ENCODE results near the gene DDN.

DDN gene

DNA sequence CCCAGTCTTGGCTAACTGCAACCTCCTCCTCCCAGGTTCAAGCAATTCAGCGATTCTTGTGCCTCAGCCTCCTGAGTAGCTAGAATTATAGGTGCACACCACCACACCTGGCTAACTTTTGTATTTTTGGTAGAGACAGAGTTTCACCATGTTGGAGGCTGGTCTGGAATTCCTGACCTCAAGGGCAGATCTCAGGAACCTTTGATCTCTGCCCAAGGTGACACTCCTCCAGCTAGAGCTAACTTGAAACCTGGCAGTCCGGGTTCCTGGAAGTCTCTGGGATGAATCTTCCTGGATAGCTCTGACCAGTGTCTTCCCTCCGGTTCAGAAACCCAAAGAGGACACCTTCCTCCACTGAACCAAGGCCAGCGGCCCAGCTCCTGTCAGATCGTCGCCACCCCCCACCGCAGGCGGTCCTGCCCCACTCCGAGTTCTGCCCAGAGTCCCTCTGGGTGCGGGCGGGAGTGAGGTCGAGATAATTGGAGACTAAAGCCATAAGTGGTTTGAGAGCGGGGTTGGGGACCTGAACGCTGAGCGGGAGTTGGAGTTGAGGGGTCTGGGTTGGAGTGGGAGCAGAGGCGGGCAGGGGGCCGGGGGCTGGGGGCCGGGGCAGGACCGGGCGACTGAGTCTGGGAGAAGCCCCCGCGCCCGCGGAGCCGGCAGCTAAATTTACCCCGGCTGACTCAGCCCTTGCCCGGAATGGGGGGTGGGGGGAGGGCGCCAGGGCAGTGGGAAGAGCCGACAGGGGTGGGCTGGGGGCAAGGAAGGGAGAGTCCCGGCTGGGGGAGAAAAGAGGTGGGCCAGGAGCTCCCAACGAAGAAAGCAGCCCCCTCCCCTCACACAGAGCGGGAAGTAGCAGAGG, 4.7 kb downstream of the DDN start:
- Histone ChIP-seq H3K36me3 (ENCODE audit: control insufficient read depth, insufficient read depth, low read length) (no peaks in the 10 kb centered on the region), H3K4me3 (replicated peaks; ENCODE audit: low read depth, low read length) (no peak overlapping the region), H3K27me3 (replicated peaks; ENCODE audit: control insufficient read depth, insufficient read depth, low read length) (peaks cover 4% of the 10 kb centered on the region)
- no peak for DNase-seq (ENCODE audit: extremely low read depth, insufficient read length)
- no peak for TF ChIP-seq CTCF (IDR thresholded peaks at IDR 0.05; ENCODE audit: insufficient read depth, low read length, poor library complexity, severe bottlenecking)

DNA sequence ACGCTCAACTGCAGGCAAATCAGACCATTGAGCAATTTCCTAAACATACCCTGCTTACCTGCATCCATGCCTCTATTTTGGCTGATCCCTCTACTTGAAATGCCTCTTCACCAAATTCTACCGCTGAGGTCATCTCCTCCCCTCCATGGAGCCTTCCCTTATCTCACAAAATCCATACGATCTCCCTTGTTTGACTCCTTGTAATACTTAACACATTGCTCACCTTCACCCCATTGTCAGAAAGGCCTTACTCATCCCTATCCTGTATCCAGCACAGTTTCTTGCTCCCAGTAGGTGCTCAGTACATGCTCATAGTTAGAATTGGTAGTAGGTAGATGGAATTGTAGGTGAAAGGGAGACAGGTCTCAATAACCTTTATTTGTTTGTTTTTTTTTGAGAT, 5.4 kb downstream of the DDN start:
- H3K27me3 ChIP-seq (replicated peaks; ENCODE audit: control insufficient read depth, insufficient read depth, low read length): peaks cover 7% of the 10 kb centered on the region

GRCh38 chr12:48991247-48992050, 7.7 kb downstream of the DDN start:
- peaks cover 6% of the 10 kb centered on the region for H3K27me3 ChIP-seq (replicated peaks; ENCODE audit: control insufficient read depth, insufficient read depth, low read length)

More for the DNA sequence above, 5.4 kb downstream of the DDN start:
- no peak for TF ChIP-seq CTCF (IDR thresholded peaks at IDR 0.05; ENCODE audit: insufficient read depth, low read length, poor library complexity, severe bottlenecking)
- Histone ChIP-seq H3K4me3 (replicated peaks; ENCODE audit: low read depth, low read length) (no peak overlapping the region), H3K36me3 (ENCODE audit: control insufficient read depth, insufficient read depth, low read length) (no peaks in the 10 kb centered on the region)
- no peak for DNase-seq (ENCODE audit: extremely low read depth, insufficient read length)

GRCh38 chr12:48990552-48990951, 8.6 kb downstream of the DDN start:
- Histone ChIP-seq H3K4me3 (replicated peaks; ENCODE audit: low read depth, low read length) (no peak overlapping the region), H3K27me3 (replicated peaks; ENCODE audit: control insufficient read depth, insufficient read depth, low read length) (peaks cover 6% of the 10 kb centered on the region), H3K36me3 (ENCODE audit: control insufficient read depth, insufficient read depth, low read length) (no peaks in the 10 kb centered on the region)
- no peak for TF ChIP-seq CTCF (IDR thresholded peaks at IDR 0.05; ENCODE audit: insufficient read depth, low read length, poor library complexity, severe bottlenecking)
- no peak for DNase-seq (ENCODE audit: extremely low read depth, insufficient read length)

More at GRCh38 chr12:48991247-48992050, 7.7 kb downstream of the DDN start:
- no peak for DNase-seq (ENCODE audit: extremely low read depth, insufficient read length)
- H3K4me3 ChIP-seq (replicated peaks; ENCODE audit: low read depth, low read length): no peak overlapping the region
- peak; percentile 7 for TF ChIP-seq CTCF (IDR thresholded peaks at IDR 0.05; ENCODE audit: insufficient read depth, low read length, poor library complexity, severe bottlenecking)
- H3K36me3 ChIP-seq (ENCODE audit: control insufficient read depth, insufficient read depth, low read length): no peaks in the 10 kb centered on the region

DNA sequence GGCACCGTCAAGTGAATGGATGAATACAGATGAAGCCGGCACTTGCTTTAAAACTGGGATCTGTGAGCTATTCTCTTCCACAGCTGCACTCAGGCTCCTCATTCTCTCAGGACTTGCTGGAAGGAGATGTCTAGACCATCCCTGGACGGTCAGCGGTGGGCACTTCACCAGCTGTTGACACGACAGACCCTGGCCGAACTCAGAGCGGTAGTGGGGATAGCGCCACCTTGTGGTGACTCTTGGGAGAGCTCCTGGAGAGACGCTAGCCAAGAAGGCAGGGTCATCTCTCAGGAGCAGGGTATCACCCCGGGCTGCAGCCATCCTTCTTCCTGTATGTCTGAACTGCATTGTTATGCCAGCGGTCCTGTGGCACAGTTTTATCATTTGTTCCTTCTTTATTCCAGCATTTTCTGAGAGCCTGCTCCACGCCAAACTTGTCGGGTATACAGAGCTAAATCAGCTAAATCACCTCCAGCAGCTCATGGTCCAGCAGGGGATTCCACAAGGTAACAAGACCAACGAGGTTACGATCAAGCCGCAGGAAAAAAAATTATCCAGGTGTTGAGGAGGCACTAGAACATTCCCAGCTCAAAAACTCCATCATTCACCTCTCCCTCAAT, 11.0 kb downstream of the DDN start:
- TF ChIP-seq CTCF (IDR thresholded peaks at IDR 0.05; ENCODE audit: insufficient read depth, low read length, poor library complexity, severe bottlenecking): peak; percentile 94
- Histone ChIP-seq H3K27me3 (replicated peaks; ENCODE audit: control insufficient read depth, insufficient read depth, low read length) (peaks cover 8% of the 10 kb centered on the region), H3K4me3 (replicated peaks; ENCODE audit: low read depth, low read length) (no peak overlapping the region), H3K36me3 (ENCODE audit: control insufficient read depth, insufficient read depth, low read length) (no peaks in the 10 kb centered on the region)
- no peak for DNase-seq (ENCODE audit: extremely low read depth, insufficient read length)

Measured in GM06990 (cell line).